SK-N-SH (cell line): ENCODE data around the gene IL11. TPM values are rescaled to one million over a fixed set of nuclear protein-coding genes. Genes with fewer than 3 reads are reported as not detected.
A peak's percentile ranks its signal among the peaks of the same experiment; 100 is the strongest.
"Not testable (repeated sequence)": the region's sequence is repeated elsewhere in the genome, so short reads cannot be mapped to it uniquely, and the experiment has no call there.

Experiments used
- CTCF ChIA-PET: fragments of 300-600, 350-600 bp; formaldehyde crosslinking; extraction: SDS; loops from one replicate; lab custom pipeline; 2021; lab: Yijun Ruan, JAX
- POLR2A ChIA-PET: fragments of 350-600 bp; sonication (Branson Sonifier 250); formaldehyde crosslinking; extraction: SDS; loops from one replicate; lab custom pipeline; 2020; ENCODE audit warnings: antibody characterized with exemption, inconsistent platforms; lab: Yijun Ruan, JAX
- DNase-seq: peaks from one replicate; pipeline ENCODE4 v3.0.0; 2012
- H2AFZ ChIP-seq: fragments of 200-600 bp; sonication (generic); 2 replicates; pipeline ENCODE4 v1.8.1; 2016; ENCODE audit warnings: antibody characterized with exemption, mild to moderate bottlenecking, low read depth
- H3F3A ChIP-seq: fragments of 200-600 bp; sonication (generic); replicated peaks from 2 replicates; pipeline ENCODE3; 2016; ENCODE audit warnings: antibody characterized with exemption, mild to moderate bottlenecking; ENCODE audit not compliant: insufficient read depth
- H3K27ac ChIP-seq, 2 experiments: fragments of 200-500 bp in 1 of 2; fragments of 200-600 bp in 1 of 2; sonication (Bioruptor generic) in 1 of 2; sonication (generic), shearing (Covaris generic) in 1 of 2; 2 replicates each; pipeline versions ENCODE4 v1.5.1 to v1.6.1; 2014 to 2016; ENCODE audit warnings: low read depth in 2 of 2, inconsistent platforms in 1 of 2, low read length in 1 of 2, mild to moderate bottlenecking in 1 of 2, mixed read lengths in 1 of 2
- H3K27me3 ChIP-seq: fragments of 200-600 bp; sonication (generic), shearing (Covaris generic); 2 replicates; pipeline ENCODE4 v1.6.1; 2016; ENCODE audit warnings: mixed run types; ENCODE audit not compliant: insufficient read depth
- H3K36me3 ChIP-seq, 2 experiments: fragments of 200-500 bp in 1 of 2; fragments of 200-600 bp in 1 of 2; sonication (Bioruptor generic) in 1 of 2; sonication (generic) in 1 of 2; replicated peaks in 1 of 2; 2 replicates each; pipeline versions ENCODE3 to v1.5.1; 2014 to 2016; ENCODE audit warnings: low read length in 1 of 2, mild to moderate bottlenecking in 1 of 2; ENCODE audit not compliant: insufficient read depth in 2 of 2, control insufficient read depth in 1 of 2
- H3K4me1 ChIP-seq, 2 experiments: fragments of 200-500 bp in 1 of 2; fragments of 200-600 bp in 1 of 2; sonication (Bioruptor generic) in 1 of 2; sonication (generic), shearing (Covaris generic) in 1 of 2; 2 replicates each; pipeline versions ENCODE4 v1.5.1 to v1.6.1; 2014 to 2016; ENCODE audit warnings: low read depth in 1 of 2, low read length in 1 of 2, mixed run types in 1 of 2; ENCODE audit not compliant: insufficient read depth in 2 of 2, control insufficient read depth in 1 of 2
- H3K4me2 ChIP-seq: fragments of 200-600 bp; sonication (generic), shearing (Covaris generic); 2 replicates; pipeline ENCODE4 v1.6.1; 2017; ENCODE audit warnings: mixed run types
- H3K4me3 ChIP-seq, 2 experiments: fragments of 200-500 bp in 1 of 2; fragments of 200-600 bp in 1 of 2; sonication (Bioruptor generic) in 1 of 2; sonication (generic), shearing (Covaris generic) in 1 of 2; 2 replicates each; pipeline versions ENCODE4 v1.5.1 to v1.8.1; 2014 to 2016; ENCODE audit warnings: low read depth in 2 of 2, inconsistent platforms in 1 of 2, low read length in 1 of 2, mild to moderate bottlenecking in 1 of 2, mixed read lengths in 1 of 2, moderate library complexity in 1 of 2
- H3K79me2 ChIP-seq: fragments of 200-600 bp; sonication (generic); 2 replicates; pipeline ENCODE4 v1.8.1; 2017; ENCODE audit warnings: mild to moderate bottlenecking; ENCODE audit not compliant: insufficient read depth
- H3K9ac ChIP-seq: fragments of 200-600 bp; sonication (generic); 2 replicates; pipeline ENCODE4 v1.6.1; 2017; ENCODE audit warnings: mixed run types
- H3K9me2 ChIP-seq: fragments of 200-600 bp; sonication (generic); 2 replicates; pipeline ENCODE4 v1.6.1; 2017; ENCODE audit warnings: mixed run types
- H3K9me3 ChIP-seq: fragments of 200-600 bp; sonication (generic); 2 replicates; pipeline ENCODE4 v1.6.1; 2017; ENCODE audit warnings: mixed run types, mild to moderate bottlenecking, moderate library complexity
- H4K20me1 ChIP-seq: fragments of 200-600 bp; sonication (generic); 2 replicates; pipeline ENCODE4 v1.6.1; 2017; ENCODE audit warnings: mild to moderate bottlenecking, mixed run types; ENCODE audit not compliant: insufficient read depth
- CHD2 ChIP-seq: fragments of 150-350 bp; IDR thresholded peaks from 2 replicates; pipeline ENCODE4 v1.6.1; 2018; ENCODE audit warnings: low read length; ENCODE audit not compliant: partially characterized antibody
- EZH2phosphoT487 ChIP-seq: fragments of 200-600 bp; sonication (generic); IDR thresholded peaks from 2 replicates; pipeline ENCODE4 v1.6.1; 2017; ENCODE audit warnings: low read depth, mixed run types, mild to moderate bottlenecking, antibody characterized with exemption, moderate library complexity, borderline replicate concordance
- FOSL2 ChIP-seq: IDR thresholded peaks from 2 replicates; pipeline ENCODE4 v1.4.0; 2012; ENCODE audit warnings: low read depth, mild to moderate bottlenecking, moderate library complexity, borderline replicate concordance
- FOXJ3 ChIP-seq: sonication (generic); formaldehyde crosslinking; IDR thresholded peaks from 2 replicates; pipeline ENCODE4 v1.5.1; 2020; ENCODE audit warnings: mild to moderate bottlenecking, missing genetic modification reagents
- GABPA ChIP-seq: IDR thresholded peaks from 2 replicates; pipeline ENCODE4 v1.4.0; 2012; ENCODE audit warnings: low read depth, mild to moderate bottlenecking
- JUND ChIP-seq: IDR thresholded peaks from 2 replicates; pipeline ENCODE4 v1.4.0; 2012
- NFIC ChIP-seq: IDR thresholded peaks from 2 replicates; pipeline ENCODE4 v1.4.0; 2012; ENCODE audit warnings: borderline replicate concordance
- RAD21 ChIP-seq: IDR thresholded peaks from 2 replicates; pipeline ENCODE4 v1.6.1; 2012; ENCODE audit warnings: mild to moderate bottlenecking, low read length
- RCOR1 ChIP-seq: fragments of 150-350 bp; IDR thresholded peaks from 2 replicates; pipeline ENCODE4 v1.6.1; 2017; ENCODE audit warnings: antibody characterized with exemption, low read length
- RFX5 ChIP-seq: IDR thresholded peaks from 2 replicates; pipeline ENCODE4 v1.6.1; 2012; ENCODE audit warnings: mild to moderate bottlenecking, improper control_type of control experiment, low read length
- RXRA ChIP-seq: IDR thresholded peaks from 2 replicates; pipeline ENCODE4 v1.4.0; 2012; ENCODE audit warnings: low read depth, mild to moderate bottlenecking, borderline replicate concordance
- SIN3A ChIP-seq: IDR thresholded peaks from 2 replicates; pipeline ENCODE4 v1.6.1; 2012; ENCODE audit warnings: low read depth, mild to moderate bottlenecking, low read length, moderate library complexity, borderline replicate concordance
- TAF1 ChIP-seq: IDR thresholded peaks from 2 replicates; pipeline ENCODE4 v1.6.1; 2012; ENCODE audit warnings: low read depth, mild to moderate bottlenecking, low read length, moderate library complexity, borderline replicate concordance
- USF1 ChIP-seq: IDR thresholded peaks from 2 replicates; pipeline ENCODE4 v1.4.0; 2012; ENCODE audit warnings: low read depth, borderline replicate concordance
- USF2 ChIP-seq: fragments of 150-350 bp; IDR thresholded peaks from 2 replicates; pipeline ENCODE4 v1.6.1; 2017; ENCODE audit warnings: antibody characterized with exemption, low read length, low read depth, borderline replicate concordance
- WGBS: methylation state at CpG from one replicate; pipeline ENCODE4 v1.1.6; 2017; ENCODE audit warnings: low lambda C conversion rate; 5-methylcytosine and 5-hydroxymethylcytosine counted together
- polyA plus RNA-seq, 3 experiments: library from polyadenylated mRNA; depleted of rRNA; stranded (reverse); fragments of >200 nt; gene quantifications; 2 replicates each; pipeline ENCODE4 v1.2.3, GENCODE V29; 2012

Gene IL11
- polyA plus RNA-seq, 1 of the 3 experiments (the other 2 are of a cell fraction) = 13.2 TPM

GRCh38 chr19:55329791-55330190 is 40.5 kb downstream of the IL11 start:
- H3K27ac ChIP-seq, H3K79me2 ChIP-seq, DNase-seq, H2AFZ ChIP-seq, H3K4me3 ChIP-seq, H3K9me3 ChIP-seq, H3K9ac ChIP-seq, H3K36me3 ChIP-seq, H3K4me1 ChIP-seq, H3K27me3 ChIP-seq, H3F3A ChIP-seq, POLR2A ChIA-PET, H3K9me2 ChIP-seq, H4K20me1 ChIP-seq: not testable (repeated sequence)
- TF ChIP-seq JUND (0 out of 2 replicates have a peak, but pooled peaks have one; percentile 38), FOSL2 (peak; percentile 43; the same call in 1 of the 2 replicates)
- H3K4me2 ChIP-seq = 0 out of 2 replicates have a peak overlapping the region, but pooled peaks have one; percentile 37
- CTCF ChIA-PET = interaction anchor here (1.0 kb wide), 1 partner anchor 28 kb away, joined by 3 read pairs; no protein-coding TSS in a partner anchor
- 70% methylated on average over 6 of the region's 6 CpGs for WGBS

GRCh38 chr19:55328774-55329318 is 41.4 kb downstream of the IL11 start:
- H2AFZ ChIP-seq, CTCF ChIA-PET, H3K79me2 ChIP-seq, H3K9me2 ChIP-seq, H3K27me3 ChIP-seq, H4K20me1 ChIP-seq, H3F3A ChIP-seq, DNase-seq, H3K4me1 ChIP-seq, H3K4me3 ChIP-seq, POLR2A ChIA-PET, H3K36me3 ChIP-seq, H3K9me3 ChIP-seq, H3K9ac ChIP-seq, H3K27ac ChIP-seq: not testable (repeated sequence)
- 0 out of 2 replicates have a peak overlapping the region, but pooled peaks have one; percentile 37 for H3K4me2 ChIP-seq
- TF ChIP-seq RFX5 = peak; percentile 99
- WGBS = 26% methylated on average over 4 of the region's 4 CpGs

GRCh38 chr19:55325172-55325571 is 45.1 kb downstream of the IL11 start, which contains the start of gene TMEM150B:
Gene TMEM150B (minus strand): TSS chr19:55325341. CDS start chr19:55321036, 4,305 bp downstream.
- no peak within 1 kb of the TSS for H3K9ac ChIP-seq
- H3K36me3 ChIP-seq = no peaks in the 10 kb centered on the region
- no peak within 1 kb of the TSS for H3K27ac ChIP-seq
- no peaks in the 10 kb centered on the region for H3K27me3 ChIP-seq
- no peaks in the 10 kb centered on the region for H3K4me1 ChIP-seq
- H4K20me1 ChIP-seq = no peaks in the 10 kb centered on the region
- H3K79me2 ChIP-seq = no peaks in the 10 kb centered on the region
- no peak within 1 kb of the TSS for H3K4me3 ChIP-seq
- H2AFZ ChIP-seq = no peak within 1 kb of the TSS
- no peaks in the 10 kb centered on the region for H3K9me2 ChIP-seq
- TF ChIP-seq GABPA = no peak
- no peak for TF ChIP-seq SIN3A
- no peak for TF ChIP-seq RAD21
- no peak for TF ChIP-seq USF2
- no peak for TF ChIP-seq FOXJ3
- TF ChIP-seq RXRA = no peak
- no peak for TF ChIP-seq RCOR1
- TF ChIP-seq USF1 = no peak
- no peak for TF ChIP-seq CHD2
- no peak for TF ChIP-seq EZH2phosphoT487
- TF ChIP-seq NFIC = no peak
- TF ChIP-seq TAF1 = no peak
- TF ChIP-seq, all 33 proteins: peak for 0
- POLR2A ChIA-PET = no interaction called here
- no peak within 1 kb of the TSS for H3K4me2 ChIP-seq
- peaks cover 8% of the 10 kb centered on the region for H3F3A ChIP-seq
- CTCF ChIA-PET = interaction anchor here (3.8 kb wide), 1 partner anchor 23 kb away, joined by 19 read pairs; no protein-coding TSS in a partner anchor
- WGBS = 91% methylated on average over 13 of the region's 14 CpGs
- no peak for DNase-seq
- H3K9me3 ChIP-seq = no peaks in the 10 kb centered on the region
